ENCODE results near the gene URI1.

DNA sequence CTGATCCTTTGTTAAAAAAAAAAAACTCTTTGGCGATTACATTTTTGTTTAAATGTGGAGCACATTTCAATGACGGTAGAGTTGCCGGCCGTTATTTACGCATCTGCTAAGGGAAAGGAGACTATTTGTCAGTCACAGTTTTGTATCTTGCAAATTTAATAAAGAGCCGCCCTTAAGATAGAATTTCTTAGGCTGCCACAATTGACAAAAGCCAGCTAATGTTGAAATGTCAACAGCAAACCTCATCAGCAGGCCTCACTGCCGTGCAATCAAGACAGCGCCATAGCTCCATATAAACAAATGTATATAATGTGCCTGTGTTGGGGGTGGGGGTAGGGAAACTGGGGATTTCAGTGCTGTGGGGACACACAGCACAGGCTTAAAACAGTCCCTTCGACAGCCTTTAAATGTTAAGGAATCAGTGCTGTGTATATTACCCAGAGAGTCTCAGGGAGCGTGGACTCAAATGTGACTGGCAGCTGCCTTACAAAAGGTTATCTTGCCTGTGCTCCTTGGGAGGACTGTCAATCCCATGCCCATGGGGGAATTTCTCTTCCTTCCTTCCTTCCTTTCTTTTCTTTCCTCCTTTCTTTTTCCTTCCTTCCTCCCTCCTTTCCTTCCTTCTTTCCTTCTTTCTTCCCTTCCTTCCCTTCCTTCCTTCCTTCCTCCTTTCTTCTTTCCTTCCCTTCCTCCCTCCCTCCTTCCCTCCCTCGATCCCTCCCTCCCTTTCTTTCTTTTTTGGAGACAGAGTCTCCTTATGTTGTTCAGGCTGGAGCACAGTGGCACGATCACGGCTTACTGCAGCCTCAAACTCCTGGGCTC, 108.0 kb downstream of the URI1 start:
- TF ChIP-seq POLR2AphosphoS5 (IDR thresholded peaks at IDR 0.05) = no peak
- no peak for TF ChIP-seq POLR2A (IDR thresholded peaks at IDR 0.05)
- TF ChIP-seq, protein P1, sequence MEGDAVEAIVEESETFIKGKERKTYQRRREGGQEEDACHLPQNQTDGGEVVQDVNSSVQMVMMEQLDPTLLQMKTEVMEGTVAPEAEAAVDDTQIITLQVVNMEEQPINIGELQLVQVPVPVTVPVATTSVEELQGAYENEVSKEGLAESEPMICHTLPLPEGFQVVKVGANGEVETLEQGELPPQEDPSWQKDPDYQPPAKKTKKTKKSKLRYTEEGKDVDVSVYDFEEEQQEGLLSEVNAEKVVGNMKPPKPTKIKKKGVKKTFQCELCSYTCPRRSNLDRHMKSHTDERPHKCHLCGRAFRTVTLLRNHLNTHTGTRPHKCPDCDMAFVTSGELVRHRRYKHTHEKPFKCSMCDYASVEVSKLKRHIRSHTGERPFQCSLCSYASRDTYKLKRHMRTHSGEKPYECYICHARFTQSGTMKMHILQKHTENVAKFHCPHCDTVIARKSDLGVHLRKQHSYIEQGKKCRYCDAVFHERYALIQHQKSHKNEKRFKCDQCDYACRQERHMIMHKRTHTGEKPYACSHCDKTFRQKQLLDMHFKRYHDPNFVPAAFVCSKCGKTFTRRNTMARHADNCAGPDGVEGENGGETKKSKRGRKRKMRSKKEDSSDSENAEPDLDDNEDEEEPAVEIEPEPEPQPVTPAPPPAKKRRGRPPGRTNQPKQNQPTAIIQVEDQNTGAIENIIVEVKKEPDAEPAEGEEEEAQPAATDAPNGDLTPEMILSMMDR (IDR thresholded peaks at IDR 0.05) = no peak
- TF ChIP-seq EP300 (IDR thresholded peaks at IDR 0.05) = no peak
